ENCODE results near the gene SCUBE1.

SCUBE1 gene

GRCh38 chr22:43269246-43269645, 73.9 kb downstream of the SCUBE1 start:
- H3K4me3 ChIP-seq (ENCODE audit: low read depth, low read length): no peak overlapping the region
- no peak for TF ChIP-seq CTCF (IDR thresholded peaks at IDR 0.05; ENCODE audit: low read depth, low read length, missing control alignments)
- in situ Hi-C loops (cut with HindIII; ENCODE audit: low sequenced_read_pairs): no loop called here
- DNase-seq (ENCODE audit: low read depth): no peak

GRCh38 chr22:43267981-43268660, 75.1 kb downstream of the SCUBE1 start:
- TF ChIP-seq CTCF (IDR thresholded peaks at IDR 0.05; ENCODE audit: low read depth, low read length, missing control alignments): no peak
- no peak for DNase-seq (ENCODE audit: low read depth)
- in situ Hi-C loops (cut with HindIII; ENCODE audit: low sequenced_read_pairs): no loop called here
- no peak overlapping the region for H3K4me3 ChIP-seq (ENCODE audit: low read depth, low read length)

- no peak overlapping the region for H3K4me3 ChIP-seq (ENCODE audit: low read depth, low read length)
- DNase-seq (ENCODE audit: low read depth): no peak
- TF ChIP-seq CTCF (IDR thresholded peaks at IDR 0.05; ENCODE audit: low read depth, low read length, missing control alignments): no peak
- in situ Hi-C loops (cut with HindIII; ENCODE audit: low sequenced_read_pairs): no loop called here
Measured at GRCh38 chr22:43267332-43267980, 75.7 kb downstream of the SCUBE1 start.

- no peak overlapping the region for H3K4me3 ChIP-seq (ENCODE audit: low read depth, low read length)
- no peak for DNase-seq (ENCODE audit: low read depth)
- in situ Hi-C loops (cut with HindIII; ENCODE audit: low sequenced_read_pairs): no loop called here
- no peak for TF ChIP-seq CTCF (IDR thresholded peaks at IDR 0.05; ENCODE audit: low read depth, low read length, missing control alignments)
Measured at GRCh38 chr22:43266076-43266475, 77.1 kb downstream of the SCUBE1 start.

- DNase-seq (ENCODE audit: low read depth): peak; percentile 65
- in situ Hi-C loops (cut with HindIII; ENCODE audit: low sequenced_read_pairs): no loop called here
- no peak overlapping the region for H3K4me3 ChIP-seq (ENCODE audit: low read depth, low read length)
- TF ChIP-seq CTCF (IDR thresholded peaks at IDR 0.05; ENCODE audit: low read depth, low read length, missing control alignments): no peak
Measured at GRCh38 chr22:43263645-43264514, 79.3 kb downstream of the SCUBE1 start.

- in situ Hi-C loops (cut with HindIII; ENCODE audit: low sequenced_read_pairs): no loop called here
- no peak overlapping the region for H3K4me3 ChIP-seq (ENCODE audit: low read depth, low read length)
- no peak for DNase-seq (ENCODE audit: low read depth)
Measured at GRCh38 chr22:43262990-43263644, 80.1 kb downstream of the SCUBE1 start.

More at GRCh38 chr22:43262990-43263644, 80.1 kb downstream of the SCUBE1 start:
- no peak for TF ChIP-seq CTCF (IDR thresholded peaks at IDR 0.05; ENCODE audit: low read depth, low read length, missing control alignments)

Data from astrocyte of the cerebellum (primary cell).